GM12872 (cell line): ENCODE measurements around the gene NCL.

Experiments used
- CTCF ChIP-seq: IDR thresholded peaks from 3 replicates; pipeline ENCODE4 v1.5.1; 2011; ENCODE audit warnings: low read depth, mild to moderate bottlenecking, low read length, moderate library complexity; ENCODE audit not compliant: insufficient read depth

NCL gene

GRCh38 chr2:231490801-231491200 lies 26.5 kb upstream of the NCL start:
- TF ChIP-seq CTCF, result no peak

GRCh38 chr2:231489990-231490389 lies 25.7 kb upstream of the NCL start:
- peak; percentile 48 for TF ChIP-seq CTCF

GRCh38 chr2:231488331-231488730 lies 24.0 kb upstream of the NCL start:
- TF ChIP-seq CTCF, result no peak

- no peak for TF ChIP-seq CTCF
These were observed 22.7 kb upstream of the NCL start for GRCh38 chr2:231486851-231487596.

GRCh38 chr2:231483398-231484329 lies 19.4 kb upstream of the NCL start:
- TF ChIP-seq CTCF, result no peak

- TF ChIP-seq CTCF, result peak; percentile 88
These were observed 18.6 kb upstream of the NCL start for GRCh38 chr2:231482806-231483391.

- TF ChIP-seq CTCF, result no peak
These were observed 16.5 kb upstream of the NCL start for GRCh38 chr2:231480781-231481180.
